GM19023 (cell line): Measurements from ENCODE around the gene COL12A1.

ENCODE experiments used
- ATAC-seq: cut with Tn5 transposase; IDR thresholded peaks from one replicate; pipeline ENCODE4 v1.9.1; 2021; ENCODE audit warnings: mild to moderate bottlenecking, moderate library complexity; ENCODE audit not compliant: unreplicated experiment

The COL12A1 gene

GRCh38 chr6:75065523-75065922, 140.3 kb downstream of the COL12A1 start:
- no peak for ATAC-seq

- no peak for ATAC-seq
Observed at GRCh38 chr6:75052491-75052890, 153.4 kb downstream of the COL12A1 start.

- no peak for ATAC-seq
Observed at GRCh38 chr6:75049308-75049707, 156.5 kb downstream of the COL12A1 start.

- no peak for ATAC-seq
Observed at GRCh38 chr6:75044846-75045245, 161.0 kb downstream of the COL12A1 start.

GRCh38 chr6:75041381-75041780, 164.5 kb downstream of the COL12A1 start:
- no peak for ATAC-seq
